A673 (cell line): ENCODE measurements around the gene QKI.

Experiments used
- CTCF ChIP-seq: fragments of 300-800, 200-600 bp; sonication (generic); conservative IDR thresholded peaks from 2 replicates; pipeline ENCODE4 v1.5.1; 2017; ENCODE audit warnings: low read depth, mild to moderate bottlenecking, antibody characterized with exemption, low read length, moderate library complexity, mixed read lengths
- EZH2 ChIP-seq: fragments of 200-600 bp; sonication (generic); IDR thresholded peaks from 2 replicates; pipeline ENCODE4 v1.6.1; 2017; ENCODE audit warnings: borderline replicate concordance, low read depth, mild to moderate bottlenecking, mixed read lengths, antibody characterized with exemption, low read length; ENCODE audit not compliant: poor library complexity, severe bottlenecking

- TF ChIP-seq CTCF (no peak), EZH2 (no peak)
Measured at GRCh38 chr6:163444077-163444476, 29.6 kb downstream of the QKI start.
